Activated naive CD8-positive, alpha-beta T cell treated with anti-CD3 and anti-CD28 coated beads for 36 hours (primary cell): ENCODE results near the gene GNAS. TPM values are rescaled to one million over a fixed set of nuclear protein-coding genes. Genes with fewer than 3 reads are reported as not detected.

Experiments
- DNase-seq: peaks from one replicate; pipeline ENCODE4 v3.0.0; 2021
- H3K27ac Mint-ChIP-seq: one replicate; pipeline ENCODE4 v1.8.0; 2022; ENCODE audit warnings: mild to moderate bottlenecking, moderate library complexity, mixed read lengths
- H3K27me3 Mint-ChIP-seq: one replicate; pipeline ENCODE4 v1.8.0; 2022; ENCODE audit warnings: mild to moderate bottlenecking, mixed read lengths
- H3K36me3 Mint-ChIP-seq: one replicate; pipeline ENCODE4 v1.8.0; 2021; ENCODE audit warnings: mild to moderate bottlenecking, mixed read lengths
- H3K4me1 Mint-ChIP-seq: one replicate; pipeline ENCODE4 v1.8.0; 2021; ENCODE audit warnings: mixed read lengths
- H3K4me3 Mint-ChIP-seq: one replicate; pipeline ENCODE4 v1.8.0; 2022; ENCODE audit warnings: mild to moderate bottlenecking, moderate library complexity, mixed read lengths
- H3K9me3 Mint-ChIP-seq: one replicate; pipeline ENCODE4 v1.8.0; 2022; ENCODE audit warnings: mixed read lengths
- total RNA-seq, 2 experiments: library from RNA; stranded (reverse); gene quantifications; one replicate each; pipeline ENCODE4 v1.2.3, GENCODE V29; 2021

Gene GNAS
- total RNA-seq, 2 experiments from 2014 or later: 779 to 785 TPM

GRCh38 chr20:58855506-58856389, 3.2 kb downstream of the GNAS start:
- Mint-ChIP-seq H3K27me3 (peaks cover 73% of the 10 kb centered on the region), H3K4me3 (peak overlapping the region; percentile 48), H3K4me1 (peaks cover 7% of the 10 kb centered on the region), H3K9me3 (no peaks in the 10 kb centered on the region), H3K27ac (no peak overlapping the region), H3K36me3 (no peaks in the 10 kb centered on the region)
- no peak for DNase-seq

- Mint-ChIP-seq H3K36me3 (no peaks in the 10 kb centered on the region), H3K4me1 (peaks cover 3% of the 10 kb centered on the region), H3K4me3 (no peak overlapping the region), H3K27ac (no peak overlapping the region), H3K27me3 (peaks cover 38% of the 10 kb centered on the region), H3K9me3 (no peaks in the 10 kb centered on the region)
- DNase-seq: no peak
Observed at GRCh38 chr20:58863044-58863790, 10.7 kb downstream of the GNAS start.

GRCh38 chr20:58864346-58864745, 11.8 kb downstream of the GNAS start:
- peaks cover 3% of the 10 kb centered on the region for H3K4me1 Mint-ChIP-seq
- DNase-seq: no peak
- H3K4me3 Mint-ChIP-seq: no peak overlapping the region
- no peaks in the 10 kb centered on the region for H3K36me3 Mint-ChIP-seq
- H3K27ac Mint-ChIP-seq: no peak overlapping the region
- peaks cover 30% of the 10 kb centered on the region for H3K27me3 Mint-ChIP-seq
- H3K9me3 Mint-ChIP-seq: no peaks in the 10 kb centered on the region

DNA sequence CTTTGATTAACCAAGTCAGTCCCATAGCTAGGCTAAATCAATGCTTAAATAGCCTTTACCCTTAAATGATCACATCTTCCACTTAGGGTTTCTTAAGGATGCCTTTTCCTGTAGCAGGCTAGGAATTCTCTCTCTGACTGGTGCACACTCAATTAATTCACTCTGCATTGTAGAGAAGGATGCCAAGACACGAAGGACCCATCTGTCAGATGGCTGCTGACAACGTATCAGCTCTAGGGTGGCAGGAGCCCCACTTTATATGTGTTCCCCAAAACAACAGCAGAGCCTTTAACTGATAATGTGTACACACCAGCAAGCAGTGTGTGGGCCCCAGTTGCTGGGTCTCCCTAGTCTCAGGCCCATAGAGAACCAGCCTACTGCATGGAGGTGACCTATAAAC, 13.3 kb downstream of the GNAS start:
- H3K9me3 Mint-ChIP-seq: no peaks in the 10 kb centered on the region
- DNase-seq: no peak
- no peak overlapping the region for H3K4me3 Mint-ChIP-seq
- H3K4me1 Mint-ChIP-seq: peaks cover 9% of the 10 kb centered on the region
- no peaks in the 10 kb centered on the region for H3K36me3 Mint-ChIP-seq
- H3K27me3 Mint-ChIP-seq: peaks cover 21% of the 10 kb centered on the region
- no peak overlapping the region for H3K27ac Mint-ChIP-seq

- no peak overlapping the region for H3K4me3 Mint-ChIP-seq
- peaks cover 15% of the 10 kb centered on the region for H3K27me3 Mint-ChIP-seq
- no peaks in the 10 kb centered on the region for H3K9me3 Mint-ChIP-seq
Observed at GRCh38 chr20:58867211-58867610, 14.7 kb downstream of the GNAS start.

GRCh38 chr20:58868795-58869194, 16.3 kb downstream of the GNAS start:
- Mint-ChIP-seq H3K9me3 (no peaks in the 10 kb centered on the region), H3K27me3 (peaks cover 11% of the 10 kb centered on the region), H3K4me1 (peaks cover 9% of the 10 kb centered on the region), H3K36me3 (no peaks in the 10 kb centered on the region), H3K4me3 (no peak overlapping the region), H3K27ac (no peak overlapping the region)
- DNase-seq: no peak

More at GRCh38 chr20:58867211-58867610, 14.7 kb downstream of the GNAS start:
- Mint-ChIP-seq H3K4me1 (peaks cover 11% of the 10 kb centered on the region), H3K36me3 (no peaks in the 10 kb centered on the region), H3K27ac (no peak overlapping the region)
- DNase-seq: no peak

- no peaks in the 10 kb centered on the region for H3K36me3 Mint-ChIP-seq
- H3K4me1 Mint-ChIP-seq: peaks cover 9% of the 10 kb centered on the region
- no peaks in the 10 kb centered on the region for H3K9me3 Mint-ChIP-seq
- H3K27ac Mint-ChIP-seq: no peak overlapping the region
- no peak for DNase-seq
- H3K4me3 Mint-ChIP-seq: no peak overlapping the region
- peaks cover 11% of the 10 kb centered on the region for H3K27me3 Mint-ChIP-seq
Observed at GRCh38 chr20:58869662-58870227, 17.2 kb downstream of the GNAS start.

- H3K27ac Mint-ChIP-seq: no peak overlapping the region
- peaks cover 11% of the 10 kb centered on the region for H3K27me3 Mint-ChIP-seq
- H3K4me3 Mint-ChIP-seq: no peak overlapping the region
- no peaks in the 10 kb centered on the region for H3K36me3 Mint-ChIP-seq
- peaks cover 9% of the 10 kb centered on the region for H3K4me1 Mint-ChIP-seq
- H3K9me3 Mint-ChIP-seq: no peaks in the 10 kb centered on the region
- peak; percentile 49 for DNase-seq
Observed at GRCh38 chr20:58870293-58871014, 17.9 kb downstream of the GNAS start.

DNA sequence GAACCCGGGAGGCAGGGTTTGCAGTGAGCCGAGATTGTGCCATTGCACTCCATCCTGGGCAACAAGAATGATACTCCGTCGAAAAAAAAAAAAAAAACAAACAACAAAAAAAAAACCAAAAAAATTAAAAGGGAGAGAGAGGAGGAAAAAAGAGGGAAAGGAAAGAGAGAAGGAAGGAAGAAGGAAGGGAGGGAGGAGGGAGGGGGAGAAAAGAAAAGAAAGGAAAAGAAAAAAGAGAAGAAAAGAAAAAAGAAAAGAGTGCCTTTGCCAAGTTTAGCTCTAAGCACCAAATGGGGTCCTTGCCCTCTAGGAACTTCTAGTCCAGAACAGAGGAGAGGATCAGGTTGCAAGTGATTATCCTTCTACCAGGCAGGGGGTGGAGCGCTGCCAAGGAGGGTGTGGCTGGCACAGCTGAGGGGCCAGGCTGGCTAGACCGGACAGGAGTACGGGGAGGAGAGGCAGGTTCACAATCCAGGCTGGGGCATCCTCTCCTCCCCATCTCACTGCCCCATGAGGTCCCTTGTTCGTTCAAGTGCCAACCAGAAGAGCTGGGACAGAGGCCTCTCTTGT, 19.1 kb downstream of the GNAS start:
- no peak for DNase-seq
- Mint-ChIP-seq H3K9me3 (no peaks in the 10 kb centered on the region), H3K27me3 (peaks cover 7% of the 10 kb centered on the region), H3K27ac (no peak overlapping the region), H3K36me3 (no peaks in the 10 kb centered on the region), H3K4me1 (peaks cover 9% of the 10 kb centered on the region), H3K4me3 (no peak overlapping the region)

GRCh38 chr20:58874469-58874868, 22.0 kb downstream of the GNAS start:
- no peaks in the 10 kb centered on the region for H3K9me3 Mint-ChIP-seq
- peaks cover 24% of the 10 kb centered on the region for H3K4me1 Mint-ChIP-seq
- H3K36me3 Mint-ChIP-seq: no peaks in the 10 kb centered on the region
- H3K27me3 Mint-ChIP-seq: peaks cover 3% of the 10 kb centered on the region
- no peak for DNase-seq
- H3K4me3 Mint-ChIP-seq: no peak overlapping the region
- H3K27ac Mint-ChIP-seq: no peak overlapping the region

GRCh38 chr20:58875111-58875510, 22.6 kb downstream of the GNAS start:
- Mint-ChIP-seq H3K27me3 (peaks cover 2% of the 10 kb centered on the region), H3K27ac (no peak overlapping the region), H3K4me3 (no peak overlapping the region), H3K36me3 (no peaks in the 10 kb centered on the region), H3K9me3 (no peaks in the 10 kb centered on the region), H3K4me1 (peaks cover 26% of the 10 kb centered on the region)
- no peak for DNase-seq

GRCh38 chr20:58875541-58876134, 23.1 kb downstream of the GNAS start:
- no peaks in the 10 kb centered on the region for H3K9me3 Mint-ChIP-seq
- H3K4me1 Mint-ChIP-seq: peaks cover 23% of the 10 kb centered on the region
- H3K27ac Mint-ChIP-seq: no peak overlapping the region
- H3K4me3 Mint-ChIP-seq: no peak overlapping the region
- DNase-seq: no peak
- H3K27me3 Mint-ChIP-seq: no peaks in the 10 kb centered on the region
- no peaks in the 10 kb centered on the region for H3K36me3 Mint-ChIP-seq

GRCh38 chr20:58876437-58876836, 23.9 kb downstream of the GNAS start:
- no peaks in the 10 kb centered on the region for H3K27me3 Mint-ChIP-seq
- no peak overlapping the region for H3K4me3 Mint-ChIP-seq
- H3K4me1 Mint-ChIP-seq: peaks cover 20% of the 10 kb centered on the region
- DNase-seq: no peak
- no peaks in the 10 kb centered on the region for H3K9me3 Mint-ChIP-seq
- H3K27ac Mint-ChIP-seq: no peak overlapping the region
- no peaks in the 10 kb centered on the region for H3K36me3 Mint-ChIP-seq
